ENCODE data around the gene KIAA1328. TPM values are rescaled to one million over a fixed set of nuclear protein-coding genes. Genes with fewer than 3 reads are reported as not detected.
"Not testable (repeated sequence)": the region's sequence is repeated elsewhere in the genome, so short reads cannot be mapped to it uniquely, and the experiment has no call there.

Gene KIAA1328
- total and polyA plus RNA-seq, 2 donors, result 4.2 to 6.1 TPM

DNA sequence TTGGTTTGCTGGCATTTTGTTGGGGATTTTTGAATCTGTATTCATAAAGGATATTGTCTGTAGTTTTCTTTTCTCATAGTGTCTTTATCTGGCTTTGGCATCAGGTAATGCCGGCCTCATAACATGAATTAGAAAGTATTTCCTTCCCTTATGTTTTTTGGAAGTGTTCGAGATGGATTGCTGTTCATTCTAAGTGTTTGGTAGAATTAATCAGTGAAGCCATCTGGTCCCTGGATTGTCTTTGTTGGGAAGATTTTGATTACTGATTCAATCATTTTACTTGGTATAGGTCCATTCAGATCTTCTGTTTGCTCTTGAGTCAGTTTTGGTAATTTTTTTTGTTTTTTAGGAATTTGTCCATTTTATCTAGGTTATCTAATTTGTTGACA is 22.3 kb downstream of the KIAA1328 start:
- Histone ChIP-seq H3K27me3 (ENCODE audit: control insufficient read depth in 2 of 2, insufficient read depth in 1 of 2, low read length in 1 of 2) (no peaks in the 10 kb centered on the region), H3K36me3 (ENCODE audit: control insufficient read depth in 2 of 2, insufficient read depth in 2 of 2, low read length in 1 of 2) (peaks cover 0 to 4% of the 10 kb centered on the region in 2 donors), H3K4me1 (ENCODE audit: control insufficient read depth in 2 of 2, insufficient read depth in 2 of 2, low read length in 2 of 2) (no peaks in the 10 kb centered on the region), H3K9me3 (ENCODE audit: control insufficient read depth in 2 of 2, insufficient read depth in 1 of 2, low read length in 1 of 2) (peaks cover 0 to 2% of the 10 kb centered on the region in 2 donors), H3K27ac (ENCODE audit: low read depth in 1 of 2, low read length in 1 of 2) (no peak overlapping the region), H3K4me3 (ENCODE audit: low read length in 2 of 2) (no peak overlapping the region)
- WGBS, result 94% methylated on average over 2 of the region's 2 CpGs
- no peak for DNase-seq (ENCODE audit: low read depth in 6 of 9, low spot score in 9 of 9)

DNA sequence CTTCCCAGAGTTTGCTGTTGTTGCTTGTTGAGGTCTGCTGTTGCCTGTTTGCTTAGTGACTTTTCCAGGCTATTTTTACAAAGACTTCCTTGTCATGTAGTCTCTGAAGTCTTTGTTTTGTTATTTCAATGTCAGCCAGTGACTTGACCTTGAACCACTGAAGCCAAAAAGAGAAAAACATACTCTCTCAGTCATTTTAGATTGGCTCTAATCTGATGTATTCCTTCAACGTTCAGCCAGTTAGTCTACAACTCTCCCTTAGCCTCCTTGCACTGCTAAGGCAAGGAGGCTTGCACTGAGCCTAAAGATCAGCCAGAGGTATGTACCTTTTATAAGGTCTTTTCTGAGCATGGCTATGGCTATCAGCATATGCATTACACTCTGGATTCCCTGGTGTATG is 27.9 kb downstream of the KIAA1328 start:
- H3K4me1 ChIP-seq (ENCODE audit: control insufficient read depth in 2 of 2, insufficient read depth in 2 of 2, low read length in 2 of 2), result no peaks in the 10 kb centered on the region
- peaks cover 0 to 4% of the 10 kb centered on the region in 2 donors for H3K36me3 ChIP-seq (ENCODE audit: control insufficient read depth in 2 of 2, insufficient read depth in 2 of 2, low read length in 1 of 2)
- no peak overlapping the region for H3K4me3 ChIP-seq (ENCODE audit: low read length in 2 of 2)
- no peak for DNase-seq (ENCODE audit: low read depth in 6 of 9, low spot score in 9 of 9)
- H3K27me3 ChIP-seq (ENCODE audit: control insufficient read depth in 2 of 2, insufficient read depth in 1 of 2, low read length in 1 of 2), result no peaks in the 10 kb centered on the region
- WGBS, result 95% methylated on average over 1 of the region's 1 CpG
- peaks cover 0 to 2% of the 10 kb centered on the region in 2 donors for H3K9me3 ChIP-seq (ENCODE audit: control insufficient read depth in 2 of 2, insufficient read depth in 1 of 2, low read length in 1 of 2)
- H3K27ac ChIP-seq (ENCODE audit: low read depth in 1 of 2, low read length in 1 of 2), result no peak overlapping the region

DNA sequence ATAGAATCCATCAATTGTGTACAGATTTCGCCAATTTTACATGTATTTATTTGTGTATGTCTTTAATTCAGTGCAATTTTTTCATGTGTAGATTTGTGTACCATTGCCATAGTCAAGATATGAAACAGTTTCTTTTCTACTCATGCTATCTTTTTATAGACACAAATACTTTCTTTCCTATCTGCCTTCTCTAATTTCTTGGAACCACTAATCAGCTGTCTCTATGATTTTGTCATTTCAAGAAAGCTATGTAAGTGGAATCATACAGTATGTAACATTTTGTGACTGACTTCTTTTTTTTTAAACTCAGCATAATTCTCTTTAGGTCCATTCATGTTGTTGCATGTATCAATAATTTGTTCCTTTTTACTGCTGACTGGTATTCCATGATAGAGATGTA is 33.3 kb downstream of the KIAA1328 start:
- H3K4me1 ChIP-seq (ENCODE audit: control insufficient read depth in 2 of 2, insufficient read depth in 2 of 2, low read length in 2 of 2), result no peaks in the 10 kb centered on the region
- H3K27me3 ChIP-seq (ENCODE audit: control insufficient read depth in 2 of 2, insufficient read depth in 1 of 2, low read length in 1 of 2), result no peaks in the 10 kb centered on the region
- no peak for DNase-seq (ENCODE audit: low read depth in 6 of 9, low spot score in 9 of 9)
- no peaks in the 10 kb centered on the region for H3K9me3 ChIP-seq (ENCODE audit: control insufficient read depth in 2 of 2, insufficient read depth in 1 of 2, low read length in 1 of 2)
- no peaks in the 10 kb centered on the region for H3K36me3 ChIP-seq (ENCODE audit: control insufficient read depth in 2 of 2, insufficient read depth in 2 of 2, low read length in 1 of 2)
- 94% methylated on average over 1 of the region's 1 CpG for WGBS
- no peak overlapping the region for H3K4me3 ChIP-seq (ENCODE audit: low read length in 2 of 2)
- H3K27ac ChIP-seq (ENCODE audit: low read depth in 1 of 2, low read length in 1 of 2), result no peak overlapping the region

DNA sequence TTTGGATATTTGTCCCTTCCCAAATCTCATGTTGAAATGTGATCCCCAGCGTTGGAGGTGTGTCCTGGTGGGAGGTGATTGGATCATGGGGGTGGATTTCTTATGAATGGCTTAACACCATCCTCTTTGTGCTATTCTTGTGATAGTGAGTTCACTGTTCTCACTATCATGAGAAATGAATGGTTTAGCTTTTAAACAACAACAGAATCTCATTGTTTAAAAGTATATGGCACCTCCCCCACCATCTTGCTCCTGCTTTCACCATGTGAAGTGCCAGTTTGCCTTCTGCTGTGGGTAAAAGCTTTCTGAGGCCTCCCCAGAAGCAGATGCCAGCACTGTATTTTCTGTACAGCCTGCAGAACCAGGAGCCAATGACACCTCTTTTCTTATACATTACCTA is 38.1 kb downstream of the KIAA1328 start:
- H3K4me3 ChIP-seq (ENCODE audit: low read length in 2 of 2), result no peak overlapping the region
- 98% methylated on average over 1 of the region's 1 CpG for WGBS
- H3K36me3 ChIP-seq (ENCODE audit: control insufficient read depth in 2 of 2, insufficient read depth in 2 of 2, low read length in 1 of 2), result no peaks in the 10 kb centered on the region
- no peaks in the 10 kb centered on the region for H3K9me3 ChIP-seq (ENCODE audit: control insufficient read depth in 2 of 2, insufficient read depth in 1 of 2, low read length in 1 of 2)
- DNase-seq (ENCODE audit: low read depth in 6 of 9, low spot score in 9 of 9), result no peak
- no peaks in the 10 kb centered on the region for H3K27me3 ChIP-seq (ENCODE audit: control insufficient read depth in 2 of 2, insufficient read depth in 1 of 2, low read length in 1 of 2)
- no peaks in the 10 kb centered on the region for H3K4me1 ChIP-seq (ENCODE audit: control insufficient read depth in 2 of 2, insufficient read depth in 2 of 2, low read length in 2 of 2)
- H3K27ac ChIP-seq (ENCODE audit: low read depth in 1 of 2, low read length in 1 of 2), result no peak overlapping the region

DNA sequence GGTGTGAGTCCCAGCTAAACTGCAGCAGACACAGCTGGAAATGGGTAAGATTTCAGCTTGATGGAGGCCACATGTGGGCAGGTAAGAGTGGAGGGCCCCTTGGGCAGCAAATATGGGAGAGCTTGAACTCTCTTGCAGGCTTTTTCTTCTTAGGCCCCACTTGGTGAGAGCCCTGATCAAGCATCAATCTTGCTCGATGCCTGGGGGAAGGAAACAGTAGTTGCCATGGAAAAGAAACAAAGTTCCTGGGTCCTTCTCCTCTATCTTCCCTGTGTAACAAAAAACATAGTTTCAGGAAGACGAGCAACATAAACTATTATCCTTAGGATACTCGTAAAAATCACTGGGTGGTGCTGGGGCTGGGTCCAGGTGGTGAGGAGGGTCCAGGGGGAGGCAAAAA is 42.9 kb downstream of the KIAA1328 start:
- Histone ChIP-seq H3K27me3 (ENCODE audit: control insufficient read depth in 2 of 2, insufficient read depth in 1 of 2, low read length in 1 of 2) (no peaks in the 10 kb centered on the region), H3K9me3 (ENCODE audit: control insufficient read depth in 2 of 2, insufficient read depth in 1 of 2, low read length in 1 of 2) (no peaks in the 10 kb centered on the region), H3K36me3 (ENCODE audit: control insufficient read depth in 2 of 2, insufficient read depth in 2 of 2, low read length in 1 of 2) (no peaks in the 10 kb centered on the region), H3K27ac (ENCODE audit: low read depth in 1 of 2, low read length in 1 of 2) (no peak overlapping the region), H3K4me1 (ENCODE audit: control insufficient read depth in 2 of 2, insufficient read depth in 2 of 2, low read length in 2 of 2) (no peaks in the 10 kb centered on the region), H3K4me3 (ENCODE audit: low read length in 2 of 2) (no peak overlapping the region)
- DNase-seq (ENCODE audit: low read depth in 6 of 9, low spot score in 9 of 9), result no peak
- WGBS, result 87% methylated on average over 3 of the region's 3 CpGs

DNA sequence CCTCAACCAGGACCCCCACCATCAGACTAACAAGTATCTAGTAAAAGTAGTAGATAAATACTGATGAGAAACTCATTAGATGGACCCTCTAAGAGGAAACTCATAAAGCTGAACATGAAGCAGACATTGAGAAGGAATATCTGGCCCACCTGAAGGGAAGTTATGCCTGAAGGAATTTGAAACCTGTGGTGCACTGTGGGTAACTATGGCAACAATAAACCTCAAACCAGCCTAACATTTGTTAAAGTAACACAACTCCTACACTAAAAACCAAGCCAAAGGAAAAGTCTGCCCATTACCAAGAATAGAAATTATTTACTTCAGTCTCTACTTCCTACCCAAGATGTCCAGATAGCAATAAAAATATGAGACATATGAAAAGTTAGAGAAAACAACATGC is 43.4 kb downstream of the KIAA1328 start:
- no peaks in the 10 kb centered on the region for H3K36me3 ChIP-seq (ENCODE audit: control insufficient read depth in 2 of 2, insufficient read depth in 2 of 2, low read length in 1 of 2)
- no peaks in the 10 kb centered on the region for H3K4me1 ChIP-seq (ENCODE audit: control insufficient read depth in 2 of 2, insufficient read depth in 2 of 2, low read length in 2 of 2)
- H3K9me3 ChIP-seq (ENCODE audit: control insufficient read depth in 2 of 2, insufficient read depth in 1 of 2, low read length in 1 of 2), result no peaks in the 10 kb centered on the region
- no peaks in the 10 kb centered on the region for H3K27me3 ChIP-seq (ENCODE audit: control insufficient read depth in 2 of 2, insufficient read depth in 1 of 2, low read length in 1 of 2)
- no peak overlapping the region for H3K27ac ChIP-seq (ENCODE audit: low read depth in 1 of 2, low read length in 1 of 2)
- DNase-seq (ENCODE audit: low read depth in 6 of 9, low spot score in 9 of 9), result no peak
- no peak overlapping the region for H3K4me3 ChIP-seq (ENCODE audit: low read length in 2 of 2)

DNA sequence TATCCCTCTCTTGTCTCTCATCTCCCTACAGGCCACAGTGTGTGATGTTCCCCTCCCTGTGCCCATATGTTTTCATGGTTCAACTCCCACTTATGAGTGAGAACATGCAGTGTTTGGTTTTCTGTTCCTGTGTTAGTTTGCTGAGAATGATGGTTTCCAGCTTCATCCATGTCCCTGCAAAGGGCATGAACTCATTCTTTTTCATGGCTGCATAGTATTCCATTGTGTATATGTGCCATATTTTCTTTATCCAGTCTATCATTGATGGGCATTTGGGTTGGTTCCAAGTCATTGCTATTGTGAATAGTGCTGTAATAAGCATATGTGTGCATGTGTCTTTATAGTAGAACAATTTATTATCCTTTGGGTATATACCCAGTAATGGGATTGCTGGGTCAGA is 44.9 kb downstream of the KIAA1328 start:
- not testable (repeated sequence) for H3K4me1 ChIP-seq (ENCODE audit: control insufficient read depth in 2 of 2, insufficient read depth in 2 of 2, low read length in 2 of 2); H3K27ac ChIP-seq (ENCODE audit: low read depth in 1 of 2, low read length in 1 of 2); H3K4me3 ChIP-seq (ENCODE audit: low read length in 2 of 2); H3K36me3 ChIP-seq (ENCODE audit: control insufficient read depth in 2 of 2, insufficient read depth in 2 of 2, low read length in 1 of 2); H3K27me3 ChIP-seq (ENCODE audit: control insufficient read depth in 2 of 2, insufficient read depth in 1 of 2, low read length in 1 of 2); DNase-seq (ENCODE audit: low read depth in 6 of 9, low spot score in 9 of 9); H3K9me3 ChIP-seq (ENCODE audit: control insufficient read depth in 2 of 2, insufficient read depth in 1 of 2, low read length in 1 of 2)

DNA sequence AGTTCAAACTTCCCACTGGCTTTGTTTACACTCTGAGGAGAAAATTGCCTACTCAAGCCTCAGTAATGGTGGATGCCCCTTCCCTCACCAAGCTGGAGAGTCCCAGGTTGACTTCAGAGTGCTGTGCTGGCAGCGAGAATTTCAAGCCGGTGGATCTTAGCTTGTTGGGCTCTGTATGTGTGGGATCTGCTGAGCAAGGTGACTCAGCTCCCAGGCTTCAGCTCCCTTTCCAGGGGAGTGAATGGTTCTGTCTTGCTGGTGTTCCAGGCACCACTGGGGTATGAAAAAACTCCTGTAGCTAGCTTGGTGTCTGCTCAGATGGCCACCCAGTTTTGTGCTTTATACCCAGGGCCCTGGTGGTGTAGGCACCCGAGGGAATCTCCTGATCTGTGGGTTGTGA is 50.9 kb downstream of the KIAA1328 start:
- not testable (repeated sequence) for H3K27ac ChIP-seq (ENCODE audit: low read depth in 1 of 2, low read length in 1 of 2); H3K4me1 ChIP-seq (ENCODE audit: control insufficient read depth in 2 of 2, insufficient read depth in 2 of 2, low read length in 2 of 2); H3K9me3 ChIP-seq (ENCODE audit: control insufficient read depth in 2 of 2, insufficient read depth in 1 of 2, low read length in 1 of 2); H3K36me3 ChIP-seq (ENCODE audit: control insufficient read depth in 2 of 2, insufficient read depth in 2 of 2, low read length in 1 of 2); DNase-seq (ENCODE audit: low read depth in 6 of 9, low spot score in 9 of 9); H3K4me3 ChIP-seq (ENCODE audit: low read length in 2 of 2); H3K27me3 ChIP-seq (ENCODE audit: control insufficient read depth in 2 of 2, insufficient read depth in 1 of 2, low read length in 1 of 2)
- 98% methylated on average over 3 of the region's 3 CpGs for WGBS

DNA sequence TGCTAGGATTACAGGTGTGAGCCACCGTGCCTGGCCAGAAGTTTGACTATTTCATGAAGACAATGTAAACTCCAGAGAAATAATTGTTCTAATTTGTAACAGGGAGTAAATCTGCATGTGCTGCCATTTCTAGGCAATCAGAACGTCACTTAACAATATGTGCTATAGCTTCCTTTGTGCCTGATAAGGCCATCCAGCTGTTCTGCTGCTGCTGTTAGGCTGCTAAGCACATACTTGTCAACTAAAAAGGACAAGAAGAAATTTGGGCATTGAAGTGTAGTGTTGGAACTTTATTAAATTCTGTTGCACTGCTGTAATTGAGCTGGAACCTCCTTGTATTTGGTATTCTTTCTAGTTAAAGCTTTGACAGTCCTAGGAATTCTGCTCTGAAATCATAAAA is 57.1 kb downstream of the KIAA1328 start:
- peaks cover 0 to 2% of the 10 kb centered on the region in 2 donors for H3K36me3 ChIP-seq (ENCODE audit: control insufficient read depth in 2 of 2, insufficient read depth in 2 of 2, low read length in 1 of 2)
- no peak overlapping the region for H3K27ac ChIP-seq (ENCODE audit: low read depth in 1 of 2, low read length in 1 of 2)
- no peak overlapping the region for H3K4me3 ChIP-seq (ENCODE audit: low read length in 2 of 2)
- no peak for DNase-seq (ENCODE audit: low read depth in 6 of 9, low spot score in 9 of 9)
- H3K9me3 ChIP-seq (ENCODE audit: control insufficient read depth in 2 of 2, insufficient read depth in 1 of 2, low read length in 1 of 2), result no peaks in the 10 kb centered on the region
- no peaks in the 10 kb centered on the region for H3K27me3 ChIP-seq (ENCODE audit: control insufficient read depth in 2 of 2, insufficient read depth in 1 of 2, low read length in 1 of 2)
- H3K4me1 ChIP-seq (ENCODE audit: control insufficient read depth in 2 of 2, insufficient read depth in 2 of 2, low read length in 2 of 2), result peaks cover 0 to 4% of the 10 kb centered on the region in 2 donors
- WGBS, result 96% methylated on average over 2 of the region's 2 CpGs

DNA sequence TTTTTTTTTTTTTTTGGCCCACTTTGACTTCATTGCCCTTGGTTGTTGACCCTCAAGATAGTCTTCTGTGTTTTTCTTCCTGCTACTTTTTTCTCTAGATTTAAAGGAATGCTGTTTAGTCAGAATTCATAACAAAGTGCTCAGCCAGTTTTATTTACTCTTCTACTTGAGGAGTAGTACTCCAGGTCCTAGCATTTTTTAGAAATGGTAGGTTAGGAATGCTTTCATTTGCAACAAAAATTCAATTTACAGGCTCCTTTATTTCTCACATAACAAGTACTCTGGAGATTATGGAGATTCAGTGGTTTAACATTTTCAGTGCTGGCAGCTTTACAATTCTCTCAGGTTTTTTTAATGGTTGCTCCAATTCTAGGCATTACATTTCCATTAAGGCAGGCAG is 58.2 kb downstream of the KIAA1328 start:
- Histone ChIP-seq H3K27ac (ENCODE audit: low read depth in 1 of 2, low read length in 1 of 2) (no peak overlapping the region), H3K4me3 (ENCODE audit: low read length in 2 of 2) (no peak overlapping the region), H3K36me3 (ENCODE audit: control insufficient read depth in 2 of 2, insufficient read depth in 2 of 2, low read length in 1 of 2) (peaks cover 0 to 2% of the 10 kb centered on the region in 2 donors), H3K9me3 (ENCODE audit: control insufficient read depth in 2 of 2, insufficient read depth in 1 of 2, low read length in 1 of 2) (no peaks in the 10 kb centered on the region), H3K27me3 (ENCODE audit: control insufficient read depth in 2 of 2, insufficient read depth in 1 of 2, low read length in 1 of 2) (no peaks in the 10 kb centered on the region), H3K4me1 (ENCODE audit: control insufficient read depth in 2 of 2, insufficient read depth in 2 of 2, low read length in 2 of 2) (peaks cover 0 to 4% of the 10 kb centered on the region in 2 donors)
- DNase-seq (ENCODE audit: low read depth in 6 of 9, low spot score in 9 of 9), result no peak

Measured in thymus (tissue), 11 donors.